ENCODE measurements around the gene LIMS1. TPM values are rescaled to one million over a fixed set of nuclear protein-coding genes. Genes with fewer than 3 reads are reported as not detected.

The LIMS1 gene
- total and polyA plus RNA-seq, 2 of the 13 experiments (the other 11 are each of a cell fraction or from before 2014, with no cell fraction given): 38.3 to 49.6 TPM

- peak; percentile 94; the same call in 1 of the 2 replicates for TF ChIP-seq ZBTB3 (CRISPR knock-in tag; IDR thresholded peaks at IDR 0.05; ENCODE audit: borderline replicate concordance, low read depth)
- TF ChIP-seq ZNF607 (CRISPR knock-in tag; IDR thresholded peaks at IDR 0.05; ENCODE audit: borderline replicate concordance): peak; percentile 98
- peak; percentile 64 for TF ChIP-seq HNF4A (CRISPR knock-in tag; IDR thresholded peaks at IDR 0.05)
- TF ChIP-seq ZNF264 (CRISPR knock-in tag; IDR thresholded peaks at IDR 0.05): peak; percentile 83; the same call in 1 of the 2 replicates
- TF ChIP-seq BATF2 (CRISPR knock-in tag; IDR thresholded peaks at IDR 0.05): 0 out of 2 replicates have a peak, but pooled peaks have one; percentile 83
- TF ChIP-seq ZNF280B (CRISPR knock-in tag; IDR thresholded peaks at IDR 0.05; ENCODE audit: borderline replicate concordance): peak; percentile 96
- TF ChIP-seq, protein P1, sequence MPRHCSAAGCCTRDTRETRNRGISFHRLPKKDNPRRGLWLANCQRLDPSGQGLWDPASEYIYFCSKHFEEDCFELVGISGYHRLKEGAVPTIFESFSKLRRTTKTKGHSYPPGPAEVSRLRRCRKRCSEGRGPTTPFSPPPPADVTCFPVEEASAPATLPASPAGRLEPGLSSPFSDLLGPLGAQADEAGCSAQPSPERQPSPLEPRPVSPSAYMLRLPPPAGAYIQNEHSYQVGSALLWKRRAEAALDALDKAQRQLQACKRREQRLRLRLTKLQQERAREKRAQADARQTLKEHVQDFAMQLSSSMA (CRISPR knock-in tag; IDR thresholded peaks at IDR 0.05): no peak; the same call in 1 of the 2 replicates
- 0 out of 2 replicates have a peak, but pooled peaks have one; percentile 53 for TF ChIP-seq GTF3A (CRISPR knock-in tag; conservative IDR thresholded peaks at IDR 0.05)
- TF ChIP-seq MYPOP (CRISPR knock-in tag; IDR thresholded peaks at IDR 0.05): peak; percentile 99
- TF ChIP-seq RNF2 (conservative IDR thresholded peaks at IDR 0.05; ENCODE audit: low read depth): peak; percentile 99
- TF ChIP-seq NPAS2 (CRISPR knock-in tag; IDR thresholded peaks at IDR 0.05; ENCODE audit: borderline replicate concordance): no peak
- TF ChIP-seq ZNF501 (CRISPR knock-in tag; IDR thresholded peaks at IDR 0.05): peak; percentile 99
- TF ChIP-seq, protein P2, sequence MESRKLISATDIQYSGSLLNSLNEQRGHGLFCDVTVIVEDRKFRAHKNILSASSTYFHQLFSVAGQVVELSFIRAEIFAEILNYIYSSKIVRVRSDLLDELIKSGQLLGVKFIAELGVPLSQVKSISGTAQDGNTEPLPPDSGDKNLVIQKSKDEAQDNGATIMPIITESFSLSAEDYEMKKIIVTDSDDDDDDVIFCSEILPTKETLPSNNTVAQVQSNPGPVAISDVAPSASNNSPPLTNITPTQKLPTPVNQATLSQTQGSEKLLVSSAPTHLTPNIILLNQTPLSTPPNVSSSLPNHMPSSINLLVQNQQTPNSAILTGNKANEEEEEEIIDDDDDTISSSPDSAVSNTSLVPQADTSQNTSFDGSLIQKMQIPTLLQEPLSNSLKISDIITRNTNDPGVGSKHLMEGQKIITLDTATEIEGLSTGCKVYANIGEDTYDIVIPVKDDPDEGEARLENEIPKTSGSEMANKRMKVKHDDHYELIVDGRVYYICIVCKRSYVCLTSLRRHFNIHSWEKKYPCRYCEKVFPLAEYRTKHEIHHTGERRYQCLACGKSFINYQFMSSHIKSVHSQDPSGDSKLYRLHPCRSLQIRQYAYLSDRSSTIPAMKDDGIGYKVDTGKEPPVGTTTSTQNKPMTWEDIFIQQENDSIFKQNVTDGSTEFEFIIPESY (CRISPR knock-in tag; IDR thresholded peaks at IDR 0.05): peak; percentile 91
- TF ChIP-seq ZNF468 (CRISPR knock-in tag; IDR thresholded peaks at IDR 0.05): peak; percentile 98
- TF ChIP-seq, protein P3, sequence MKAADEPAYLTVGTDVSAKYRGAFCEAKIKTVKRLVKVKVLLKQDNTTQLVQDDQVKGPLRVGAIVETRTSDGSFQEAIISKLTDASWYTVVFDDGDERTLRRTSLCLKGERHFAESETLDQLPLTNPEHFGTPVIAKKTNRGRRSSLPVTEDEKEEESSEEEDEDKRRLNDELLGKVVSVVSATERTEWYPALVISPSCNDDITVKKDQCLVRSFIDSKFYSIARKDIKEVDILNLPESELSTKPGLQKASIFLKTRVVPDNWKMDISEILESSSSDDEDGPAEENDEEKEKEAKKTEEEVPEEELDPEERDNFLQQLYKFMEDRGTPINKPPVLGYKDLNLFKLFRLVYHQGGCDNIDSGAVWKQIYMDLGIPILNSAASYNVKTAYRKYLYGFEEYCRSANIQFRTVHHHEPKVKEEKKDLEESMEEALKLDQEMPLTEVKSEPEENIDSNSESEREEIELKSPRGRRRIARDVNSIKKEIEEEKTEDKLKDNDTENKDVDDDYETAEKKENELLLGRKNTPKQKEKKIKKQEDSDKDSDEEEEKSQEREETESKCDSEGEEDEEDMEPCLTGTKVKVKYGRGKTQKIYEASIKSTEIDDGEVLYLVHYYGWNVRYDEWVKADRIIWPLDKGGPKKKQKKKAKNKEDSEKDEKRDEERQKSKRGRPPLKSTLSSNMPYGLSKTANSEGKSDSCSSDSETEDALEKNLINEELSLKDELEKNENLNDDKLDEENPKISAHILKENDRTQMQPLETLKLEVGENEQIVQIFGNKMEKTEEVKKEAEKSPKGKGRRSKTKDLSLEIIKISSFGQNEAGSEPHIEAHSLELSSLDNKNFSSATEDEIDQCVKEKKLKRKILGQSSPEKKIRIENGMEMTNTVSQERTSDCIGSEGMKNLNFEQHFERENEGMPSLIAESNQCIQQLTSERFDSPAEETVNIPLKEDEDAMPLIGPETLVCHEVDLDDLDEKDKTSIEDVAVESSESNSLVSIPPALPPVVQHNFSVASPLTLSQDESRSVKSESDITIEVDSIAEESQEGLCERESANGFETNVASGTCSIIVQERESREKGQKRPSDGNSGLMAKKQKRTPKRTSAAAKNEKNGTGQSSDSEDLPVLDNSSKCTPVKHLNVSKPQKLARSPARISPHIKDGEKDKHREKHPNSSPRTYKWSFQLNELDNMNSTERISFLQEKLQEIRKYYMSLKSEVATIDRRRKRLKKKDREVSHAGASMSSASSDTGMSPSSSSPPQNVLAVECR (CRISPR knock-in tag; IDR thresholded peaks at IDR 0.05; ENCODE audit: borderline replicate concordance): peak; percentile 99
- no peak for TF ChIP-seq SMARCE1 (IDR thresholded peaks at IDR 0.05; ENCODE audit: borderline replicate concordance)
- no peak for TF ChIP-seq JUNB (CRISPR knock-in tag; IDR thresholded peaks at IDR 0.05; ENCODE audit: borderline replicate concordance)
Observed at GRCh38 chr2:108719149-108720044, 185.1 kb downstream of the LIMS1 start, which contains the start of gene RANBP2 (continued).
